ENCODE measurements around the gene HIF1AN. TPM values are rescaled to one million over a fixed set of nuclear protein-coding genes. Genes with fewer than 3 reads are reported as not detected.
"Not testable (repeated sequence)": the region's sequence is repeated elsewhere in the genome, so short reads cannot be mapped to it uniquely, and the experiment has no call there.

Gene HIF1AN
- total RNA-seq, 1 donor from 2014 or later = 53.4 TPM

DNA sequence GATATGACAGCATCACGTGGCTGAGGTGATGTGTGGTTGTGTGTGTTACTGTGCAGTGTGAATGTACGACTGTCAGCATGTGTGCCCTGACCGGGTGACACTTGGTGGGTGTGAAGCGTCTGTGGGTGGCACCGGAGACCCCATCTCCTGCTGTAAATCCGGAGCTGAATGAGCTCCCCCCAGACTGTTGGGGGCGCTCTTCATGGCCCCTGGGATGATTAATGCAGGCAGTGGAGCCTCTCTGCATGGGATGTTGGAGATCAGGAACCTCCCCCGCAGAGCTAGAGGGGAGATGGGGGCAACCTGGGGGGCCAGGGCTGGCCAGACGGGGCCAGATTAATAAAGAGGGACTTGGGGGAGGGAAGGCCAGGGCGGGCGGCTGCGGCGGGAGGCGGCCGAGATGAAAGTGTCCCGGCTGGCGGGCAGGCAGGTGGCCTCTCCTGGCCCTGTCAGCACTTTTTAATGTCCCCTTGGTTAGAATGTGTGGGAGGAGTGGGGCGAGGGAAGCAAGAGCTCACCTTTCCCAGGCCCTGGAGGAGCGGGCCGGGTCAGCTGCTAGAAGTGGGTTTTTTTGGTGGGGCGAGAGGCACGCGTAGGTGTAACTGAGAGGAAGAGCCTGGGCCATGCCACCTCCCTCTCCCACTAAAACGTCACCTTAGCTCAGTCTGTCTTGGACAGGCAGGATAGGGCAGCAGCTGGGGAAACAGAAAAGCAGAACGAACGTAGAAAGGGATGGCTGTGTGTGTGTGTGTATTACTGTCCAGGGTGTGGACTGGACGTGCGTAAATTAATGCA is 34.1 kb downstream of the HIF1AN start:
- H3K4me3 ChIP-seq = no peak overlapping the region
- DNase-seq = no peak
- no peaks in the 10 kb centered on the region for H3K36me3 ChIP-seq
- H3K9me3 ChIP-seq (replicated peaks) = no peaks in the 10 kb centered on the region
- TF ChIP-seq, protein P1, sequence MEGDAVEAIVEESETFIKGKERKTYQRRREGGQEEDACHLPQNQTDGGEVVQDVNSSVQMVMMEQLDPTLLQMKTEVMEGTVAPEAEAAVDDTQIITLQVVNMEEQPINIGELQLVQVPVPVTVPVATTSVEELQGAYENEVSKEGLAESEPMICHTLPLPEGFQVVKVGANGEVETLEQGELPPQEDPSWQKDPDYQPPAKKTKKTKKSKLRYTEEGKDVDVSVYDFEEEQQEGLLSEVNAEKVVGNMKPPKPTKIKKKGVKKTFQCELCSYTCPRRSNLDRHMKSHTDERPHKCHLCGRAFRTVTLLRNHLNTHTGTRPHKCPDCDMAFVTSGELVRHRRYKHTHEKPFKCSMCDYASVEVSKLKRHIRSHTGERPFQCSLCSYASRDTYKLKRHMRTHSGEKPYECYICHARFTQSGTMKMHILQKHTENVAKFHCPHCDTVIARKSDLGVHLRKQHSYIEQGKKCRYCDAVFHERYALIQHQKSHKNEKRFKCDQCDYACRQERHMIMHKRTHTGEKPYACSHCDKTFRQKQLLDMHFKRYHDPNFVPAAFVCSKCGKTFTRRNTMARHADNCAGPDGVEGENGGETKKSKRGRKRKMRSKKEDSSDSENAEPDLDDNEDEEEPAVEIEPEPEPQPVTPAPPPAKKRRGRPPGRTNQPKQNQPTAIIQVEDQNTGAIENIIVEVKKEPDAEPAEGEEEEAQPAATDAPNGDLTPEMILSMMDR (IDR thresholded peaks at IDR 0.05; ENCODE audit: borderline replicate concordance) = no peak
- peaks cover 98% of the 10 kb centered on the region for H3K27me3 ChIP-seq (ENCODE audit: low read depth)
- no peaks in the 10 kb centered on the region for H3K4me1 ChIP-seq
- no peak overlapping the region for H3K27ac ChIP-seq (replicated peaks)
- intact Hi-C loops (cut with micrococcal nuclease) = no loop called here

- no peaks in the 10 kb centered on the region for H3K4me1 ChIP-seq
- intact Hi-C loops (cut with micrococcal nuclease) = no loop called here
- H3K4me3 ChIP-seq = no peak overlapping the region
- TF ChIP-seq, protein P1 (IDR thresholded peaks at IDR 0.05; ENCODE audit: borderline replicate concordance) = no peak
- DNase-seq = no peak
- no peaks in the 10 kb centered on the region for H3K9me3 ChIP-seq (replicated peaks)
- H3K27me3 ChIP-seq (ENCODE audit: low read depth) = peaks cover 98% of the 10 kb centered on the region
- H3K27ac ChIP-seq (replicated peaks) = no peak overlapping the region
- no peaks in the 10 kb centered on the region for H3K36me3 ChIP-seq
These were observed 34.8 kb downstream of the HIF1AN start for GRCh38 chr10:100570506-100570905.

DNA sequence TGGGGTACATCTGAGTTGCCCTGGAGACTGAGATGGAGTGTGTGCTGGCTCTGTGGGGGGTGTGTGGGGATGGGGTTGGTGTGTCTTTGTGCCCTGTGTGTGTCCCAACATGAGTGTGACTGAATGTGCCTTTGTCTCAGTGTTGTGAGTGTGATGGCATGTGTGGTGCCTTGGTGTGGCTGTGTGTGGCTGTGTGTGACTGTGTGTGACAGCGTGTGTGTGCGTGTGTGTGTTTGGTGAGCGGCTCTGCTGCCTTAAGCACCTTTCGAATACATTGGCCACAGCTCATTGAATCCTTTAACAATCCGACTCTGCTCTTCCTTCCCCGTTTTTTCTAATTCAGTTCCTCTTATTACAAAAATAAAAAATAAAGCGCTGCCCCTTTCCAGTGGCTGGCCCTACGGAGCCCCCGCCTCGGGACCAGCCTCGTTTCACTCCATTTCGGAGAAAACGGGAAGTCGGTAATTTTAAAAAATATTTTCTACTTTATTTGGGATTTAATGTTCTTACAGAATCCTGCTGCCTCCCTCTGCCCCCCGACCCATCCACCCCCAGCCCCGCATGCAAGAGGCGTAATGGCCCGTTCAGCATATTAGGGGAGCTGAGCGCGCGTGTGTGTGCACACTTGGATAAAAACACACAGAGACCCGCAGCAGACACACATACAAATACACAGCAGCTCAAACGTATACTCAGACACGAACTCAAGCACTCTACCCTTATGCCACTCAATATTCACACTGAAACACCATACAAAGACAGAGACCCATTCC is 35.5 kb downstream of the HIF1AN start:
- H3K27me3 ChIP-seq (ENCODE audit: low read depth) = peaks cover 98% of the 10 kb centered on the region
- intact Hi-C loops (cut with micrococcal nuclease) = no loop called here
- no peaks in the 10 kb centered on the region for H3K36me3 ChIP-seq
- TF ChIP-seq, protein P1 (IDR thresholded peaks at IDR 0.05; ENCODE audit: borderline replicate concordance) = no peak
- no peaks in the 10 kb centered on the region for H3K9me3 ChIP-seq (replicated peaks)
- H3K4me1 ChIP-seq = no peaks in the 10 kb centered on the region
- no peak overlapping the region for H3K4me3 ChIP-seq
- H3K27ac ChIP-seq (replicated peaks) = no peak overlapping the region
- no peak for DNase-seq

DNA sequence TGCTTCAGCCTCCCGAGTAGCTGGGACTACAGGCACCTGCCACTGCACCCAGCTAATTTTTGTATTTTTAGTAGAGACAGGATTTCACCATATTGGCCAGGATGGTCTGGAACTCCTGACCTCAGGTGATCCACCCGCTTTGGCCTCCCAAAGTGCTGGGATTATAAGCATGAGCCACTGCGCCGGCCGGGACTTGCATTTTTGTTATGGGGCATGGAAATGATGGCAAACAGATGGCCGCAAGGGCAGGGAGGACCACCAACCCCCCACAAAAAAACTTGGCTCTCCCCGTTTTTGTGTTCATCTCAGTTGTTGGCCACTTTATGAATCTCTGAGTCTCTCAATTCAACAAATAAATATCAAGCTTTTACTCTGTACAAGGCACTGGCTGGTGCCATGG is 39.4 kb downstream of the HIF1AN start:
- H3K4me1 ChIP-seq; intact Hi-C loops (cut with micrococcal nuclease); H3K9me3 ChIP-seq (replicated peaks); H3K4me3 ChIP-seq; H3K36me3 ChIP-seq; DNase-seq; H3K27ac ChIP-seq (replicated peaks): not testable (repeated sequence)
- H3K27me3 ChIP-seq (ENCODE audit: low read depth) = peaks cover 93% of the 10 kb centered on the region

DNA sequence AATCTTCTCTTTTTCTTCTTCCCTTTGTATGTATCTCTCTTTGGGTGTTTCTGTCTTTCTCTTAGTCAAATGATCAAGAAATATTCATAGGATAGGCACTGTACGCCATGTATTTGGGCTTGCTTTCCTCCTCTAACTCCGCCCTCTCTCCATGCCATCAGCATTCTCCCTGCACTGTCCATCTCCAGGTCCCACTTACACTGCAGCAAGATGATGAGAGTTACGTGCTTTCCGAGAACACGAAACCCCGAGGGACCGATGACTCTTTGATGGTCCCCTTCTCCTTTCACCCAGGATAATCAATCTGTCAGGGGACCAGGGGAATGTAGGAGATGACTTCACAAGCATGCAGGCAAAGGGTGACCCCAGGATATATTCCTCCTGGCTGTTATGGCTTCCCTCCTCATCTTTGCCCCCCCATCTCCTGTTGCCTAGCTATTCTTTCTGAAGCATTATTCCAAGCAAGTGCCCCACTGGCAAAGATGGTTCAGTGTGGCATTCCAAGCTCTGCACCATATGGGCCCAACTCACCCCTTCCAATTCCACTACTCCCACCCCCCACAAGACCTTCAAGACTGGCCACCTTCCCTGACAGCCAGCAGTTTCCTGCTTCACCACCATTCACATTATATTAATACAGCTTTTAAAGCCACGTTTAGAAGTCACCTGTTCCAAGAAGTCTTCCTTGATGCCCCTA is 40.0 kb downstream of the HIF1AN start:
- peaks cover 87% of the 10 kb centered on the region for H3K27me3 ChIP-seq (ENCODE audit: low read depth)
- intact Hi-C loops (cut with micrococcal nuclease) = no loop called here
- no peaks in the 10 kb centered on the region for H3K9me3 ChIP-seq (replicated peaks)
- no peaks in the 10 kb centered on the region for H3K4me1 ChIP-seq
- H3K27ac ChIP-seq (replicated peaks) = no peak overlapping the region
- no peak overlapping the region for H3K4me3 ChIP-seq
- no peak for DNase-seq
- TF ChIP-seq, protein P1 (IDR thresholded peaks at IDR 0.05; ENCODE audit: borderline replicate concordance) = no peak
- H3K36me3 ChIP-seq = no peaks in the 10 kb centered on the region
